IMR-90 (cell line): ENCODE measurements around the gene D2HGDH. TPM values are rescaled to one million over a fixed set of nuclear protein-coding genes. Genes with fewer than 3 reads are reported as not detected.

ENCODE experiments used
- ATAC-seq: fragments of 200-7000 bp; cut with Tn5 transposase; 2 replicates; pipeline ENCODE4 v1.9.1; 2020; ENCODE audit warnings: low read depth, mild to moderate bottlenecking, moderate library complexity
- BruUV-seq: library from RNA; stranded (reverse); fragments of 400-500 nt; replicated peaks from 2 replicates; lab custom pipeline; 2021; lab: Mats Ljungman, UMichigan
- CTCF ChIA-PET: fragments of 300-600 bp; formaldehyde crosslinking; extraction: SDS; loops from one replicate; lab custom pipeline; 2021; ENCODE audit warnings: antibody characterized with exemption; lab: Yijun Ruan, JAX
- POLR2A ChIA-PET: fragments of 300-600 bp; sonication (Branson Sonifier 250); formaldehyde crosslinking; loops from one replicate; lab custom pipeline; 2022; ENCODE audit warnings: antibody characterized with exemption; ENCODE audit not compliant: unreplicated experiment; lab: Charles Lee
- DNase-seq: peaks from one replicate; pipeline ENCODE4 v3.0.0; 2013
- H2AFZ ChIP-seq: replicated peaks from 2 replicates; pipeline ENCODE3; 2013; ENCODE audit warnings: low read length, mild to moderate bottlenecking; ENCODE audit not compliant: poor library complexity
- H2AK5ac ChIP-seq: 2 replicates; pipeline ENCODE4 v1.6.1; 2013; ENCODE audit warnings: low read depth, low read length, inconsistent platforms
- H2AK9ac ChIP-seq: replicated peaks from 2 replicates; pipeline ENCODE3; 2013; ENCODE audit warnings: mild to moderate bottlenecking, low read depth, low read length, moderate library complexity; ENCODE audit not compliant: poor library complexity
- H2BK120ac ChIP-seq: 2 replicates; pipeline ENCODE4 v1.6.1; 2013; ENCODE audit warnings: low read depth, low read length, inconsistent platforms
- H2BK15ac ChIP-seq: 3 replicates; pipeline ENCODE4 v1.6.1; 2013; ENCODE audit warnings: low read depth, low read length, inconsistent platforms
- H2BK20ac ChIP-seq: 2 replicates; pipeline ENCODE4 v1.6.1; 2013; ENCODE audit warnings: low read depth, mild to moderate bottlenecking, inconsistent platforms, low read length, moderate library complexity
- H2BK5ac ChIP-seq: 2 replicates; pipeline ENCODE4 v1.6.1; 2013; ENCODE audit warnings: mild to moderate bottlenecking, low read depth, low read length, inconsistent platforms; ENCODE audit not compliant: poor library complexity, severe bottlenecking
- H3K14ac ChIP-seq: replicated peaks from 2 replicates; pipeline ENCODE4 v1.6.1; 2013; ENCODE audit warnings: low read depth, low read length, inconsistent platforms
- H3K18ac ChIP-seq: 2 replicates; pipeline ENCODE4 v1.6.1; 2013; ENCODE audit warnings: low read depth, low read length, control low read depth
- H3K23ac ChIP-seq: 2 replicates; pipeline ENCODE4 v1.6.1; 2013; ENCODE audit warnings: low read depth, low read length, inconsistent platforms
- H3K27ac ChIP-seq: 2 replicates; pipeline ENCODE4 v1.5.1; 2013; ENCODE audit warnings: mild to moderate bottlenecking, control low read depth, low read length; ENCODE audit not compliant: insufficient read depth
- H3K27me3 ChIP-seq: 2 replicates; pipeline ENCODE4 v1.6.1; 2013; ENCODE audit warnings: low read length; ENCODE audit not compliant: control insufficient read depth, insufficient read depth
- H3K36me3 ChIP-seq: 2 replicates; pipeline ENCODE4 v1.6.1; 2013; ENCODE audit warnings: low read length, mixed read lengths; ENCODE audit not compliant: control insufficient read depth, insufficient read depth
- H3K4ac ChIP-seq: 2 replicates; pipeline ENCODE4 v1.6.1; 2013; ENCODE audit warnings: low read depth, low read length, inconsistent platforms
- H3K4me1 ChIP-seq: 2 replicates; pipeline ENCODE4 v1.6.1; 2013; ENCODE audit warnings: low read length, mixed read lengths; ENCODE audit not compliant: control insufficient read depth, insufficient read depth
- H3K4me2 ChIP-seq: 2 replicates; pipeline ENCODE4 v1.6.1; 2013; ENCODE audit warnings: low read depth, mild to moderate bottlenecking, control low read depth, low read length, moderate library complexity
- H3K4me3 ChIP-seq: 2 replicates; pipeline ENCODE4 v1.5.1; 2013; ENCODE audit warnings: low read depth, mild to moderate bottlenecking, control low read depth, low read length, moderate library complexity; ENCODE audit not compliant: insufficient read depth
- H3K56ac ChIP-seq: 2 replicates; pipeline ENCODE4 v1.6.1; 2013; ENCODE audit warnings: low read length, inconsistent platforms; ENCODE audit not compliant: insufficient read depth; ENCODE audit errors: extremely low read depth
- H3K79me1 ChIP-seq, 2 experiments: 2 replicates each; pipeline ENCODE4 v1.6.1; 2013; ENCODE audit warnings: low read length in 2 of 2, inconsistent platforms in 1 of 2, low read depth in 1 of 2
- H3K9ac ChIP-seq: 2 replicates; pipeline ENCODE4 v1.6.1; 2013; ENCODE audit warnings: low read depth, low read length, control low read depth
- H3K9me1 ChIP-seq: 2 replicates; pipeline ENCODE4 v1.6.1; 2013; ENCODE audit warnings: low read length, inconsistent platforms; ENCODE audit not compliant: insufficient read depth
- H3K9me3 ChIP-seq: 2 replicates; pipeline ENCODE4 v1.6.1; 2013; ENCODE audit warnings: low read length; ENCODE audit not compliant: control insufficient read depth, insufficient read depth
- H4K20me1 ChIP-seq: 2 replicates; pipeline ENCODE4 v1.6.1; 2013; ENCODE audit warnings: low read length, inconsistent platforms; ENCODE audit not compliant: insufficient read depth
- H4K5ac ChIP-seq: 2 replicates; pipeline ENCODE4 v1.6.1; 2013; ENCODE audit warnings: mild to moderate bottlenecking, low read depth, low read length, control low read depth
- H4K8ac ChIP-seq, 2 experiments: 2 replicates each; pipeline ENCODE4 v1.6.1; 2013; ENCODE audit warnings: low read depth in 2 of 2, low read length in 2 of 2, control low read depth in 1 of 2, inconsistent platforms in 1 of 2
- H4K91ac ChIP-seq: 2 replicates; pipeline ENCODE4 v1.6.1; 2013; ENCODE audit warnings: low read depth, low read length, inconsistent platforms; ENCODE audit not compliant: insufficient read depth
- BHLHE40 ChIP-seq: fragments of 150-350 bp; IDR thresholded peaks from 2 replicates; pipeline ENCODE4 v1.6.1; 2016; ENCODE audit warnings: mild to moderate bottlenecking, low read depth, low read length
- CHD1 ChIP-seq: IDR thresholded peaks from 2 replicates; pipeline ENCODE4 v1.6.1; 2012; ENCODE audit warnings: low read depth, low read length, improper control_type of control experiment
- CTCF ChIP-seq: conservative IDR thresholded peaks from 2 replicates; pipeline ENCODE4 v1.5.1; 2012; ENCODE audit warnings: mild to moderate bottlenecking, low read depth, low read length, improper control_type of control experiment
- FOS ChIP-seq: fragments of 150-350 bp; IDR thresholded peaks from 2 replicates; pipeline ENCODE4 v1.6.1; 2016; ENCODE audit warnings: low read depth, low read length
- NFE2L2 ChIP-seq: fragments of 150-350 bp; IDR thresholded peaks from 2 replicates; pipeline ENCODE4 v1.6.1; 2016; ENCODE audit warnings: low read depth, mild to moderate bottlenecking, low read length
- RAD21 ChIP-seq: IDR thresholded peaks from 2 replicates; pipeline ENCODE4 v1.6.1; 2012; ENCODE audit warnings: low read length, improper control_type of control experiment
- RFX5 ChIP-seq: IDR thresholded peaks from 2 replicates; pipeline ENCODE4 v1.8.0; 2012; ENCODE audit warnings: low read depth, mild to moderate bottlenecking, low read length, moderate library complexity
- SMC3 ChIP-seq: fragments of 150-350 bp; IDR thresholded peaks from 2 replicates; pipeline ENCODE4 v1.6.1; 2016; ENCODE audit warnings: low read depth, mild to moderate bottlenecking, antibody characterized with exemption, low read length, moderate library complexity
- USF2 ChIP-seq: fragments of 150-350 bp; IDR thresholded peaks from 2 replicates; pipeline ENCODE4 v1.6.1; 2017; ENCODE audit warnings: mild to moderate bottlenecking, antibody characterized with exemption, low read length, low read depth
- WGBS, 2 experiments: methylation state at CpG; one replicate each; pipeline versions ENCODE4 v1.1.5 to v1.1.7; 2013; ENCODE audit warnings: missing lambda C conversion rate in 2 of 2; ENCODE audit not compliant: insufficient read length in 1 of 2; ENCODE audit errors: extremely low coverage in 2 of 2; 5-methylcytosine and 5-hydroxymethylcytosine counted together
- dilution Hi-C: fragments of 300-500 bp; cut with HindIII; formaldehyde crosslinking; loops from one replicate; pipeline ENCODE4 v1.14.3; 2018; ENCODE audit warnings: low sequenced_read_pairs; ENCODE audit not compliant: unreplicated experiment
- in situ Hi-C: fragments of 300-500 bp; cut with MboI; formaldehyde crosslinking; loops from 3 replicates; pipeline ENCODE4 v1.14.3; 2019; ENCODE audit warnings: low sequenced_read_pairs, inconsistent platforms, mixed read lengths
- intact Hi-C: fragments of 100-400 bp; cut with micrococcal nuclease; formaldehyde crosslinking; loops from 2 replicates; pipeline ENCODE4 v1.10.0; 2022
- polyA plus RNA-seq, 3 experiments: library from polyadenylated mRNA; depleted of rRNA; stranded (reverse); fragments of >200 nt; gene quantifications; 2 replicates each; pipeline ENCODE4 v1.2.3, GENCODE V29; 2012; ENCODE audit warnings: low replicate concordance in 1 of 3
- total RNA-seq: library from RNA; depleted of rRNA; stranded (reverse); fragments of >200 nt; gene quantifications from 2 replicates; pipeline ENCODE4 v1.2.3, GENCODE V29; 2012

Gene D2HGDH
- total and polyA plus RNA-seq, 2 of the 4 experiments (the other 2 are of a cell fraction): 6.3 to 22.1 TPM

GRCh38 chr2:241798081-241798630 lies 63.7 kb downstream of the D2HGDH start:
- H3K4me1 ChIP-seq: no peaks in the 10 kb centered on the region
- H2AK9ac ChIP-seq: no peak overlapping the region
- no peak overlapping the region for H2AK5ac ChIP-seq
- DNase-seq (no peak), ATAC-seq (no peak)
- H3K4ac ChIP-seq: no peak overlapping the region
- H3K9me3 ChIP-seq: no peaks in the 10 kb centered on the region
- no peak overlapping the region for H3K27ac ChIP-seq
- dilution Hi-C loops: no loop called here
- no peak overlapping the region for H2BK20ac ChIP-seq
- no peak overlapping the region for H2BK120ac ChIP-seq
- no peak overlapping the region for H3K18ac ChIP-seq
- intact Hi-C loops: no loop called here
- no peak overlapping the region for H4K5ac ChIP-seq
- no TSS peak for BruUV-seq
- no peak overlapping the region for H3K9ac ChIP-seq
- no peak overlapping the region for H3K4me2 ChIP-seq
- TF ChIP-seq NFE2L2 (no peak), SMC3 (no peak), BHLHE40 (no peak), CTCF (no peak), FOS (no peak), CHD1 (no peak), USF2 (no peak), RAD21 (no peak), RFX5 (no peak)
- H4K8ac ChIP-seq: no peak overlapping the region
- no peaks in the 10 kb centered on the region for H3K79me1 ChIP-seq
- H2AFZ ChIP-seq: no peak overlapping the region
- H3K36me3 ChIP-seq: no peaks in the 10 kb centered on the region
- H2BK15ac ChIP-seq: no peak overlapping the region
- no peak overlapping the region for H3K14ac ChIP-seq
- H4K91ac ChIP-seq: no peak overlapping the region
- no peaks in the 10 kb centered on the region; the same call in 1 of the 2 replicates for H3K9me1 ChIP-seq
- peaks cover 18% of the 10 kb centered on the region; the same call in 1 of the 2 replicates for H3K27me3 ChIP-seq
- no peak overlapping the region for H3K56ac ChIP-seq
- no peak overlapping the region for H3K23ac ChIP-seq
- ChIA-PET CTCF (no interaction called here), POLR2A (no interaction called here)
- 10% methylated on average over 2 of the region's 14 CpGs; no CpG with 5 or more reads in 1 of the 2 experiments for WGBS, 2 experiments
- no peak overlapping the region for H3K4me3 ChIP-seq
- H2BK5ac ChIP-seq: no peak overlapping the region
- H4K20me1 ChIP-seq: no peaks in the 10 kb centered on the region; the same call in 1 of the 2 replicates
- in situ Hi-C loops: no loop called here
